GM19397 (cell line): Measurements from ENCODE around the gene SPEN.

Experiments
- ATAC-seq: cut with Tn5 transposase; IDR thresholded peaks from one replicate; pipeline ENCODE4 v1.9.1; 2021; ENCODE audit warnings: mild to moderate bottlenecking, moderate library complexity; ENCODE audit not compliant: unreplicated experiment

The SPEN gene

GRCh38 chr1:15852036-15852827 is 4.7 kb downstream of the SPEN start:
- no peak for ATAC-seq

GRCh38 chr1:15852828-15853302 is 5.4 kb downstream of the SPEN start:
- ATAC-seq: no peak

- no peak for ATAC-seq
These were observed 9.4 kb downstream of the SPEN start for GRCh38 chr1:15856888-15857287.

GRCh38 chr1:15858069-15858670 is 10.7 kb downstream of the SPEN start:
- ATAC-seq: no peak

GRCh38 chr1:15858672-15859372 is 11.3 kb downstream of the SPEN start:
- no peak for ATAC-seq

- ATAC-seq: no peak
These were observed 15.8 kb downstream of the SPEN start for GRCh38 chr1:15863156-15863901.

GRCh38 chr1:15866721-15867201 is 19.3 kb downstream of the SPEN start:
- ATAC-seq: no peak

- ATAC-seq: no peak
These were observed 19.8 kb downstream of the SPEN start for GRCh38 chr1:15867288-15867687.

GRCh38 chr1:15869413-15869812 is 21.9 kb downstream of the SPEN start:
- no peak for ATAC-seq

GRCh38 chr1:15870421-15870820 is 22.9 kb downstream of the SPEN start:
- no peak for ATAC-seq

GRCh38 chr1:15874471-15874870 is 27.0 kb downstream of the SPEN start:
- no peak for ATAC-seq

GRCh38 chr1:15876357-15877055 is 29.0 kb downstream of the SPEN start:
- no peak for ATAC-seq

- ATAC-seq: no peak
These were observed 34.5 kb downstream of the SPEN start for GRCh38 chr1:15881961-15882360.

- no peak for ATAC-seq
These were observed 35.2 kb downstream of the SPEN start for GRCh38 chr1:15882665-15883064.

GRCh38 chr1:15883326-15883725 is 35.8 kb downstream of the SPEN start:
- no peak for ATAC-seq

GRCh38 chr1:15884477-15884876 is 37.0 kb downstream of the SPEN start:
- ATAC-seq: no peak

- no peak for ATAC-seq
These were observed 37.8 kb downstream of the SPEN start for GRCh38 chr1:15885269-15885668.

GRCh38 chr1:15885701-15886610 is 38.4 kb downstream of the SPEN start:
- ATAC-seq: no peak

GRCh38 chr1:15886611-15887167 is 39.2 kb downstream of the SPEN start:
- no peak for ATAC-seq
